Heart left ventricle (tissue), 13 donors: ENCODE measurements around the gene CPB2.

Experiments
- CTCF ChIP-seq, 12 donors: fragments of 200-600 bp; sonication (generic) in 4 of 12; IDR thresholded peaks; one replicate each; pipeline versions ENCODE4 v1.5.0 to v1.8.0; 2018 to 2022; ENCODE audit warnings: antibody characterized with exemption in 12 of 12, mild to moderate bottlenecking in 5 of 12
- POLR2A ChIP-seq, 2 donors: fragments of 450-650 bp; IDR thresholded peaks; one replicate each; pipeline ENCODE4 v1.6.1; 2017; ENCODE audit warnings: antibody characterized with exemption in 2 of 2, mild to moderate bottlenecking in 2 of 2, moderate library complexity in 2 of 2
- donor health status: ischemic (EF 13 %, LVEDD 7.1; RV severe dilation, severe dysfunction).
- donor health status: DM: no; HTN: yes; CAD: no.
- donor health status: DM: no; HTN: no; CAD: no.
- donor health status: ischemic (EF 25% LVEDD 6.9; RV normal size, moderate dysfunction).
- donor health status: ischemic (EF 25% LVEDD 5.7; RV mildly dilated, moderate dysfunction).
- donor health status: ischemic (EF 35%, LVEDD 5.7; RV mildly dilated, moderate dysfunction).
- donor health status: nonischemic (EF 11% LVEDD 7.7; RV severe dilation, severe dysfunction).
- donor health status: DM: yes; HTN: yes; CAD: no.
- donor health status: PGD.
- donor health status: ischemic (EF 29% LVEDD 5.4; RV normal size, mild dysfunction).
- donor health status: nonischemic (EF 23%, LVEDD 6.1; RV moderate dilation, normal function).

DNA sequence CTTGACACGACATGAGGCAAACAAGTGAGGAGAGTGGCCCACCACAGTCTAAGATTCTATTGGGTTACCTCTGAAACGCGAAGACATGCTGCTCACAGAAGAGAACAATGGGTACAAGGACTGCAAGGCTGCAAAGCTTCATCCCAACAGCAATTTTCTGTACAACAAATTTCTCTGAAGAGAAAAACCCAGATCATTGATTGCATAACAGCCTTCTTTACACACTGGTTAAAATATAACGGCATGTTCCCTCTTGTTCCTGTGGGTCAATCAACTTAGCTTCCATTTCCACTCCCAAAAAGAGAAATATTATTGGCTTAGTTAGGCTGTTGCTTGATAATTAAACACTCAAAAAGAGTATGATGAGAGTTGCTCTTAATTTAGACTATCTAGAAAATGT is at the start of gene CPB2:
- no peak for TF ChIP-seq CTCF (IDR thresholded peaks at IDR 0.05)
- no peak for TF ChIP-seq POLR2A (IDR thresholded peaks at IDR 0.05)
